Psoas muscle (tissue), 8 donors: Measurements from ENCODE around the gene NCOA7. TPM values are rescaled to one million over a fixed set of nuclear protein-coding genes. Genes with fewer than 3 reads are reported as not detected.

Experiments used
- ATAC-seq, 4 donors: fragments of 200-7000 bp; cut with Tn5 transposase; one replicate each; pipeline ENCODE4 v1.9.1; 2020; ENCODE audit warnings: moderate library complexity in 3 of 4, mild to moderate bottlenecking in 2 of 4
- DNase-seq, 2 donors: peaks; one replicate each; pipeline ENCODE4 v3.0.0-alpha.2; 2020
- H3K27ac ChIP-seq: fragments of 200-600 bp; one replicate; pipeline ENCODE4 v1.8.0; 2022
- H3K27me3 ChIP-seq, 3 donors: fragments of 200-600 bp in 1 of 3; one replicate each; pipeline versions ENCODE4 v1.6.1 to v1.8.0; 2013 to 2022; ENCODE audit warnings: low read length in 2 of 3, mild to moderate bottlenecking in 2 of 3, moderate library complexity in 1 of 3; ENCODE audit not compliant: insufficient read depth in 3 of 3
- H3K36me3 ChIP-seq, 2 donors: fragments of 200-600 bp in 1 of 2; one replicate each; pipeline versions ENCODE4 v1.6.1 to v1.8.0; 2013 to 2022; ENCODE audit warnings: low read depth in 1 of 2, mild to moderate bottlenecking in 1 of 2, moderate library complexity in 1 of 2; ENCODE audit not compliant: insufficient read depth in 1 of 2
- H3K4me1 ChIP-seq: fragments of 200-600 bp; one replicate; pipeline ENCODE4 v1.8.0; 2022
- H3K4me3 ChIP-seq: fragments of 200-600 bp; one replicate; pipeline ENCODE4 v1.8.0; 2022; ENCODE audit warnings: mild to moderate bottlenecking
- H3K9me3 ChIP-seq: fragments of 200-600 bp; one replicate; pipeline ENCODE4 v1.8.0; 2022
- WGBS, 3 donors: extraction: QIAGEN DNeasy Blood & Tissue Kit; methylation state at CpG; one replicate each; pipeline versions ENCODE4 v1.1.6 to v1.1.7; 2013; 5-methylcytosine and 5-hydroxymethylcytosine counted together
- intact Hi-C, 2 donors: fragments of 100-400 bp; cut with DNase I; formaldehyde crosslinking; loops; one replicate each; pipeline versions ENCODE4 v1.11.0 to v1.14.2; 2022
- polyA plus RNA-seq, 3 donors: library from polyadenylated mRNA; stranded (reverse); fragments of 200-250 nt; gene quantifications; one replicate each; pipeline ENCODE4 v1.2.3, GENCODE V29; 2013
- total RNA-seq, 4 donors: library from RNA; stranded (reverse); fragmentation: NEBNext Ultra II Directional in 2 of 4; extraction: Animal tissue kit (Norgen Biotek cat#: 25700) in 2 of 4; gene quantifications; one replicate each; pipeline versions ENCODE4 v1.2.1 to v1.2.4, GENCODE V29; 2021 to 2023
- TF ChIP-seq, protein P1 (sequence below): fragments of 200-600 bp; IDR thresholded peaks from one replicate; pipeline ENCODE4 v1.8.0; 2022; ENCODE audit warnings: antibody characterized with exemption
- donor health status: healthy with polysubstance abuse.
- donor health status: DM: no; HTN: no; CAD: no; lungs with moderate emphysema.
- donor health status: Bipolar disorder and iron deficiency.
- donor health status: healthy.
- donor health status: DM: yes; HTN: yes; CAD: no.
- donor health status: DM: no; HTN: no; CAD: no.
- donor health status: DM: no; HTN: no; CAD: no.
- donor health status: DM: yes; HTN: yes; CAD: no.

Gene NCOA7
- total and polyA plus RNA-seq, 7 donors: 3.1 to 22.5 (median 8.2) TPM

DNA sequence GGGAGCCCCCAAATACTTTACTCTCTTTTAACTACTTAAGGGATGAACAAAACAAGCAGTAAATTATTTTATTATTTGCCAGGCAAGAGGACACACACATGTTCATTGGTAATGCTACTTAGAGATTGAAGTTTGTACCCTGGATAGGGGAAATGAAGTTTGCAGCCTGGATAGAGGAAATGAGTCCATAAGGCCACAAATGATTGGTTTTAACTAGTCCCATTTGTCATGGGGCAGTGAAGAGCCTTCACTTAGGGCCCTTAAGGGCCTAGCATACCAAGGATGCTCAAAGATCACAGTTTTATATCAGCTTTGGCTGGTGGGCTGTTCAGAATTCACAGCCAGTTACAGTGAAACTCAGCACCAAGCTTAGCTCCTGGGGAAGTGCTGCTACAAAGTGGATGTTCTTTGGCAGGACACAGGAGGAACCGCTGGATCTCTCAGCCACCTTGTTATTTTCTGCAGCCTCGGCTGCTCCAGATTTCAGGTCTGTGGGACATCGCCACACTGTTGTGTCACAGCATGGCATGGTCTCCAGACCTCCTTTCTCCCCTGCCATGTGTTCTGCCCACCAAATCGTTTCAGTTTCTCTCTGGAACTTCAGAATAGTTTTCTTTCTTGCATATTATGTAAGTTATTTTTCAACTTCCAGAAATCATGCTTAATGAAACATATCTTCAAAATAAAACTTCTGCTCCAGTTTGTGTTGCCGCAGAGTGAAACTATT, 41.8 kb downstream of the NCOA7 start:
- TF ChIP-seq, protein P1, sequence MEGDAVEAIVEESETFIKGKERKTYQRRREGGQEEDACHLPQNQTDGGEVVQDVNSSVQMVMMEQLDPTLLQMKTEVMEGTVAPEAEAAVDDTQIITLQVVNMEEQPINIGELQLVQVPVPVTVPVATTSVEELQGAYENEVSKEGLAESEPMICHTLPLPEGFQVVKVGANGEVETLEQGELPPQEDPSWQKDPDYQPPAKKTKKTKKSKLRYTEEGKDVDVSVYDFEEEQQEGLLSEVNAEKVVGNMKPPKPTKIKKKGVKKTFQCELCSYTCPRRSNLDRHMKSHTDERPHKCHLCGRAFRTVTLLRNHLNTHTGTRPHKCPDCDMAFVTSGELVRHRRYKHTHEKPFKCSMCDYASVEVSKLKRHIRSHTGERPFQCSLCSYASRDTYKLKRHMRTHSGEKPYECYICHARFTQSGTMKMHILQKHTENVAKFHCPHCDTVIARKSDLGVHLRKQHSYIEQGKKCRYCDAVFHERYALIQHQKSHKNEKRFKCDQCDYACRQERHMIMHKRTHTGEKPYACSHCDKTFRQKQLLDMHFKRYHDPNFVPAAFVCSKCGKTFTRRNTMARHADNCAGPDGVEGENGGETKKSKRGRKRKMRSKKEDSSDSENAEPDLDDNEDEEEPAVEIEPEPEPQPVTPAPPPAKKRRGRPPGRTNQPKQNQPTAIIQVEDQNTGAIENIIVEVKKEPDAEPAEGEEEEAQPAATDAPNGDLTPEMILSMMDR: no peak
- DNase-seq (no peak), ATAC-seq (no peak)
- Histone ChIP-seq H3K9me3 (no peaks in the 10 kb centered on the region), H3K27ac (no peak overlapping the region), H3K4me1 (no peaks in the 10 kb centered on the region), H3K36me3 (no peaks in the 10 kb centered on the region), H3K4me3 (no peak overlapping the region), H3K27me3 (no peaks in the 10 kb centered on the region)
- intact Hi-C loops: no loop called here
- 76 to 82% (median 77%) methylated on average over 5 of the region's 5 CpGs for WGBS, 3 donors

- H3K27me3 ChIP-seq: no peaks in the 10 kb centered on the region
- H3K4me1 ChIP-seq: no peaks in the 10 kb centered on the region
- TF ChIP-seq, protein P1: no peak
- no peak overlapping the region for H3K4me3 ChIP-seq
- DNase-seq: no peak
- H3K36me3 ChIP-seq: no peaks in the 10 kb centered on the region
- no peak overlapping the region for H3K27ac ChIP-seq
- intact Hi-C loops: no loop called here
- no peak for ATAC-seq
- 92 to 94% (median 93%) methylated on average over 2 of the region's 2 CpGs for WGBS, 3 donors
- no peaks in the 10 kb centered on the region for H3K9me3 ChIP-seq
Observed at GRCh38 chr6:125834348-125834747, 43.6 kb downstream of the NCOA7 start.

- H3K4me3 ChIP-seq: no peak overlapping the region
- peak overlapping the region; percentile 13 for H3K27ac ChIP-seq
- no peaks in the 10 kb centered on the region for H3K4me1 ChIP-seq
- H3K9me3 ChIP-seq: no peaks in the 10 kb centered on the region
- DNase-seq (peak in 1 of 2 donors; percentile 47), ATAC-seq (peak in 3 of 4 donors; percentile 45 to 66 (median 51))
- no peaks in the 10 kb centered on the region for H3K36me3 ChIP-seq
- no peaks in the 10 kb centered on the region for H3K27me3 ChIP-seq
- 64 to 77% (median 70%) methylated on average over 2 of the region's 2 CpGs for WGBS, 3 donors
- TF ChIP-seq, protein P1: no peak
- intact Hi-C loops: no loop called here
Observed at GRCh38 chr6:125835221-125835744, 44.5 kb downstream of the NCOA7 start.

GRCh38 chr6:125836466-125836865, 45.7 kb downstream of the NCOA7 start:
- no peaks in the 10 kb centered on the region for H3K4me1 ChIP-seq
- no peak for DNase-seq
- no peak overlapping the region for H3K4me3 ChIP-seq
- 92 to 94% (median 93%) methylated on average over 2 of the region's 2 CpGs for WGBS, 3 donors
- H3K36me3 ChIP-seq: no peaks in the 10 kb centered on the region
- TF ChIP-seq, protein P1: no peak
- H3K27me3 ChIP-seq: no peaks in the 10 kb centered on the region
- H3K27ac ChIP-seq: no peak overlapping the region
- no peaks in the 10 kb centered on the region for H3K9me3 ChIP-seq
- intact Hi-C loops: no loop called here
- no peak for ATAC-seq
